Measurements from ENCODE around the gene ANO1.

The ANO1 gene

DNA sequence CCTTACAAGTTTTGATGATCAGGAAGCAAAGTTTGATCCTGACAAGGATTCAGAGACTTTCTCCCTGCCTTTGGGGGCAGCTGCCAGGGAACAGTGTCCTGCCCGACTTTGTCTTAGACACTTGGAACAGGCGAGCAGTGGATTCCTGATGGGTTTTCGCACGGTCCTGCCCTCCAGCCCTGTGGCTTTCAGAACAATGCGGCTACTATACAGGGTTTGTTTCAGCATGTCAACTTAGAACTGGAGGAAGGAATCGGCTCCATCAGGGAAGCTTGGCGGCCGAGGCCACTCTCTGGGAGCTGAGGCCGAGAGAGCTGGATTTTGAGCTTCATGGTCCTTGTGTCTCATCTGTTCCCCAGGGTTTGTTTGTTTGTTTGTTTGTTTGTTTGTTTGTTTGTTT is 11.5 kb downstream of the ANO1 start:
- H3K4me2 ChIP-seq (ENCODE audit: low read length), result no peak overlapping the region
- H4K20me1 ChIP-seq (ENCODE audit: control insufficient read depth, insufficient read depth, low read depth, low read length), result no peaks in the 10 kb centered on the region
- H3K9me3 ChIP-seq (ENCODE audit: control insufficient read depth, insufficient read depth, low read length), result no peaks in the 10 kb centered on the region
- no peak overlapping the region for H3K4me3 ChIP-seq (ENCODE audit: low read length)
- H3K27me3 ChIP-seq (ENCODE audit: control insufficient read depth, low read length), result no peaks in the 10 kb centered on the region
- H3F3A ChIP-seq (ENCODE audit: control insufficient read depth, insufficient read depth), result no peaks in the 10 kb centered on the region
- H3K36me3 ChIP-seq (ENCODE audit: control insufficient read depth, low read length), result no peaks in the 10 kb centered on the region
- H3K4me1 ChIP-seq (ENCODE audit: control insufficient read depth, low read length), result no peaks in the 10 kb centered on the region
- no peaks in the 10 kb centered on the region for H3K79me2 ChIP-seq (ENCODE audit: control insufficient read depth, low read length)
- no peak for TF ChIP-seq EZH2phosphoT487 (IDR thresholded peaks at IDR 0.05; ENCODE audit: borderline replicate concordance, low read length)
- TF ChIP-seq, protein P1, sequence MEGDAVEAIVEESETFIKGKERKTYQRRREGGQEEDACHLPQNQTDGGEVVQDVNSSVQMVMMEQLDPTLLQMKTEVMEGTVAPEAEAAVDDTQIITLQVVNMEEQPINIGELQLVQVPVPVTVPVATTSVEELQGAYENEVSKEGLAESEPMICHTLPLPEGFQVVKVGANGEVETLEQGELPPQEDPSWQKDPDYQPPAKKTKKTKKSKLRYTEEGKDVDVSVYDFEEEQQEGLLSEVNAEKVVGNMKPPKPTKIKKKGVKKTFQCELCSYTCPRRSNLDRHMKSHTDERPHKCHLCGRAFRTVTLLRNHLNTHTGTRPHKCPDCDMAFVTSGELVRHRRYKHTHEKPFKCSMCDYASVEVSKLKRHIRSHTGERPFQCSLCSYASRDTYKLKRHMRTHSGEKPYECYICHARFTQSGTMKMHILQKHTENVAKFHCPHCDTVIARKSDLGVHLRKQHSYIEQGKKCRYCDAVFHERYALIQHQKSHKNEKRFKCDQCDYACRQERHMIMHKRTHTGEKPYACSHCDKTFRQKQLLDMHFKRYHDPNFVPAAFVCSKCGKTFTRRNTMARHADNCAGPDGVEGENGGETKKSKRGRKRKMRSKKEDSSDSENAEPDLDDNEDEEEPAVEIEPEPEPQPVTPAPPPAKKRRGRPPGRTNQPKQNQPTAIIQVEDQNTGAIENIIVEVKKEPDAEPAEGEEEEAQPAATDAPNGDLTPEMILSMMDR (IDR thresholded peaks at IDR 0.05; ENCODE audit: low read depth, low read length, poor library complexity, severe bottlenecking), result no peak
- H3K9me2 ChIP-seq (replicated peaks; ENCODE audit: control insufficient read depth, low read length), result no peaks in the 10 kb centered on the region
- no peak overlapping the region for H3K27ac ChIP-seq (ENCODE audit: low read depth, low read length)

DNA sequence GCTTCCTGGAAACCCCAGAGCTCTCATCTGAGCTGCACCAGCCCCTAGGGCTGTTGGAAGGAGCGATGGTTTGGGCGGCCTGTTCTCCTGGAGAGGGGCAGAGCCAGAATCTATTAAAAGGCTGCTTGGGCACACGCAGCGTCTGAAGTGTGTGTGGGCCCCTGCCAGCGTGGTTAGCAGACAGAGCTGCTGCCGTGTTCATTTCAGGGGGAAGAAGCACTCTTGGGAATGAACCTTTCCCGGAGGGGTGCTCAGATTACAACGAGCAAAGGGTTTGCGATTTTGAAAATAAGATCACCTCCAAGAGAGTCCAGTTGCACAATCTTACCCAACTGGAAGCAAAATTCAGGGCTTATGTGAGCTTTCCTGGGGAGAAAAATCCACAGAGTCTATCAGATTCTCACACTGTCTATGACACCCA is 12.9 kb downstream of the ANO1 start:
- Histone ChIP-seq H3K79me2 (ENCODE audit: control insufficient read depth, low read length) (no peaks in the 10 kb centered on the region), H3K9me3 (ENCODE audit: control insufficient read depth, insufficient read depth, low read length) (no peaks in the 10 kb centered on the region), H3K9me2 (replicated peaks; ENCODE audit: control insufficient read depth, low read length) (no peaks in the 10 kb centered on the region), H3K4me2 (ENCODE audit: low read length) (no peak overlapping the region), H3K27me3 (ENCODE audit: control insufficient read depth, low read length) (no peaks in the 10 kb centered on the region), H3K4me1 (ENCODE audit: control insufficient read depth, low read length) (no peaks in the 10 kb centered on the region), H4K20me1 (ENCODE audit: control insufficient read depth, insufficient read depth, low read depth, low read length) (no peaks in the 10 kb centered on the region), H3F3A (ENCODE audit: control insufficient read depth, insufficient read depth) (no peaks in the 10 kb centered on the region), H3K36me3 (ENCODE audit: control insufficient read depth, low read length) (no peaks in the 10 kb centered on the region), H3K27ac (ENCODE audit: low read depth, low read length) (no peak overlapping the region), H3K4me3 (ENCODE audit: low read length) (no peak overlapping the region)
- TF ChIP-seq, protein P1 (IDR thresholded peaks at IDR 0.05; ENCODE audit: low read depth, low read length, poor library complexity, severe bottlenecking), result no peak
- no peak for TF ChIP-seq EZH2phosphoT487 (IDR thresholded peaks at IDR 0.05; ENCODE audit: borderline replicate concordance, low read length)

DNA sequence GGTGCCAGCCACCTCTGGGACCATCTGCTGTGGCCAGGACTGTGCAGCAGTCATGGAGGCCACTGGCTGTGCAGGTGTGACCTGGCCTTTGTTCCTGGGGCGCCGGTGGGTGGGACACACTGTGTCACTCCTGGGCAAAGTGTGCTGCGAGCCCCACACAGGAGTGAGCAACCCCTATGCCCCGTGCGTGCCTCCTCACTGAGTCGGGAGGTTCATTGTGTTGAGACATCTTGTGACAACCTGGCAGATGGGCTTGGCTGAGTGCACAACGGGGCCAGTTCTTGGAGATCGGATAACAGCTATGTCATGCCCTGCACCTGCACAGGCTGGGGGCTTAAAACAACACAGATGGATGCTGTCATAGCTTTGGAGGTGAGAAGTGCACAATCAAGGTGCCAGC is 13.5 kb downstream of the ANO1 start:
- no peak overlapping the region for H3K27ac ChIP-seq (ENCODE audit: low read depth, low read length)
- no peaks in the 10 kb centered on the region for H3F3A ChIP-seq (ENCODE audit: control insufficient read depth, insufficient read depth)
- no peaks in the 10 kb centered on the region for H4K20me1 ChIP-seq (ENCODE audit: control insufficient read depth, insufficient read depth, low read depth, low read length)
- TF ChIP-seq, protein P1 (IDR thresholded peaks at IDR 0.05; ENCODE audit: low read depth, low read length, poor library complexity, severe bottlenecking), result no peak
- TF ChIP-seq EZH2phosphoT487 (IDR thresholded peaks at IDR 0.05; ENCODE audit: borderline replicate concordance, low read length), result no peak
- no peaks in the 10 kb centered on the region for H3K9me2 ChIP-seq (replicated peaks; ENCODE audit: control insufficient read depth, low read length)
- H3K4me1 ChIP-seq (ENCODE audit: control insufficient read depth, low read length), result no peaks in the 10 kb centered on the region
- H3K36me3 ChIP-seq (ENCODE audit: control insufficient read depth, low read length), result no peaks in the 10 kb centered on the region
- H3K79me2 ChIP-seq (ENCODE audit: control insufficient read depth, low read length), result no peaks in the 10 kb centered on the region
- no peak overlapping the region for H3K4me2 ChIP-seq (ENCODE audit: low read length)
- no peaks in the 10 kb centered on the region for H3K27me3 ChIP-seq (ENCODE audit: control insufficient read depth, low read length)
- H3K9me3 ChIP-seq (ENCODE audit: control insufficient read depth, insufficient read depth, low read length), result no peaks in the 10 kb centered on the region
- no peak overlapping the region for H3K4me3 ChIP-seq (ENCODE audit: low read length)
